ENCODE measurements around the gene AMER2. TPM values are rescaled to one million over a fixed set of nuclear protein-coding genes. Genes with fewer than 3 reads are reported as not detected.

AMER2 gene
- total and polyA plus RNA-seq, 2 donors from 2014 or later: 0.06 TPM; not detected in 1

GRCh38 chr13:25168790-25169189 lies 3.3 kb downstream of the AMER2 start:
- Histone ChIP-seq H3K27me3 (ENCODE audit: control insufficient read depth, insufficient read depth, low read length) (peaks cover 13% of the 10 kb centered on the region), H3K4me1 (ENCODE audit: control insufficient read depth in 2 of 3, insufficient read depth in 2 of 3, low read depth in 1 of 3, low read length in 3 of 3) (peaks cover 0 to 2% (median 0%) of the 10 kb centered on the region in 3 donors), H3K4me3 (ENCODE audit: low read length in 3 of 3) (no peak overlapping the region), H3K9ac (ENCODE audit: low read length in 3 of 3) (no peak overlapping the region), H3K9me3 (ENCODE audit: control insufficient read depth in 2 of 3, insufficient read depth in 1 of 3, low read length in 3 of 3) (no peaks in the 10 kb centered on the region), H3K27ac (ENCODE audit: low read depth in 2 of 2, low read length in 2 of 2) (no peak overlapping the region), H3K36me3 (ENCODE audit: control insufficient read depth in 2 of 3, insufficient read depth in 3 of 3, low read length in 3 of 3) (no peaks in the 10 kb centered on the region)
- no peak for TF ChIP-seq CTCF (IDR thresholded peaks at IDR 0.05; ENCODE audit: borderline replicate concordance, extremely low read depth, insufficient read depth)
- DNase-seq (no peak), FAIRE-seq (no peak)
- intact Hi-C loops (cut with DNase I): no loop called here

DNA sequence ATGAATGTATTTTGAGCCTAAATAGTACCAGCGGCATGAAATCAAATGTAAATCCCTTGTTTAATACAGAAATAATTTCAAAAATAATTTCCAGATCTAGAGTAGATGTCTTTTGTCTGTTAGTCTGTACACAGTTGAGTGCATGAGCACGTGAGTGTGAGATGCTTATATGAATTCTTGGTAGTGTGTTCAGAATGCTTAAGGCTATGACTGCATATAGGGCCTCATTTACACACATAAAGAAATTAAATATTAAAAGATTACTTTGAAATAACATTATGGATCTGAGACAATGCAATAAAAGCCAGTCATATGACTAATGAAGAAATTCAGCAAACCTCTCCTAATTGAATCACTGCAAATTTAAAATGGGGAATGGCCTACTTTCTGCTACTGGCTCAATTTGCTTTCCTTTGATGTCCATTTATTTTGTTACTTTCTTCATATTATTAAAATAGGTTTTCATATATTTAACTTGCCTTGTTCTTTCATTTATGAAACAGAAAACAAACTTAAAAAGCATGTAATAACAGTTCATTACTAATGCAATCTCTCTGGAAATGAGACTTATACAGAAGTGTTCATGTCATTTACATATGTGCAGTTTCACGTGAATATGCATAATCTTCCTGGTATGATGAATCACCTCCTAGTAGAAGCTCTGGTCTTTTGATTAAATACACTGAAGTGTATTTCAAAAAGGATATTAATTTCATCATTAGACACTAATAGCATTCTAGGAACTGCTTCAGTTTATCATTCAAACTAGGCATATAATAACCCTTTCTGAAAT lies 4.5 kb downstream of the AMER2 start:
- H3K27ac ChIP-seq (ENCODE audit: low read depth in 2 of 2, low read length in 2 of 2): no peak overlapping the region
- H3K27me3 ChIP-seq (ENCODE audit: control insufficient read depth, insufficient read depth, low read length): peaks cover 11% of the 10 kb centered on the region
- FAIRE-seq (no peak), DNase-seq (no peak)
- no peak overlapping the region for H3K4me3 ChIP-seq (ENCODE audit: low read length in 3 of 3)
- no peaks in the 10 kb centered on the region for H3K9me3 ChIP-seq (ENCODE audit: control insufficient read depth in 2 of 3, insufficient read depth in 1 of 3, low read length in 3 of 3)
- no peak for TF ChIP-seq CTCF (IDR thresholded peaks at IDR 0.05; ENCODE audit: borderline replicate concordance, extremely low read depth, insufficient read depth)
- H3K36me3 ChIP-seq (ENCODE audit: control insufficient read depth in 2 of 3, insufficient read depth in 3 of 3, low read length in 3 of 3): no peaks in the 10 kb centered on the region
- no peak overlapping the region for H3K9ac ChIP-seq (ENCODE audit: low read length in 3 of 3)
- H3K4me1 ChIP-seq (ENCODE audit: control insufficient read depth in 2 of 3, insufficient read depth in 2 of 3, low read depth in 1 of 3, low read length in 3 of 3): peaks cover 0 to 2% (median 0%) of the 10 kb centered on the region in 3 donors
- intact Hi-C loops (cut with DNase I): no loop called here

DNA sequence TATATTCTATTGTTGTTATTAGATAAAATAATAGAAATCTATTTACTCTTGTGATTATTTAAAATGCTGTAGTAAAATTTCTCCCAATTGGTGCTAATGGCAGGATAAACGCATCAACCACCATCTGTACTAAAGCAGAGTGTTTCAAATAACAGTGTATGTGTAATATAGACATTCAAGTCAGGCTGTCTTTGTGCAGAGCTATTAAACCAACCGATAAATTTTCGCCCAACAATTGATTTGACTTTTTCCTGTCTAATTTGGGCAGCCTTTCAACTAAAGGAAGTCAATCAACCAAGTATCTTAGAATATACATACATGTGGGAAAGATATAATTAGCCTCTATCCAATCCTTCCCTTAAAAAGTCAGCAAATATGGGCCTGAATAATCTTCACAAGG lies 5.8 kb downstream of the AMER2 start:
- no peak for TF ChIP-seq CTCF (IDR thresholded peaks at IDR 0.05; ENCODE audit: borderline replicate concordance, extremely low read depth, insufficient read depth)
- no peaks in the 10 kb centered on the region for H3K36me3 ChIP-seq (ENCODE audit: control insufficient read depth in 2 of 3, insufficient read depth in 3 of 3, low read length in 3 of 3)
- intact Hi-C loops (cut with DNase I): no loop called here
- peaks cover 2% of the 10 kb centered on the region for H3K27me3 ChIP-seq (ENCODE audit: control insufficient read depth, insufficient read depth, low read length)
- no peaks in the 10 kb centered on the region for H3K9me3 ChIP-seq (ENCODE audit: control insufficient read depth in 2 of 3, insufficient read depth in 1 of 3, low read length in 3 of 3)
- H3K4me1 ChIP-seq (ENCODE audit: control insufficient read depth in 2 of 3, insufficient read depth in 2 of 3, low read depth in 1 of 3, low read length in 3 of 3): no peaks in the 10 kb centered on the region
- DNase-seq (no peak), FAIRE-seq (no peak)
- H3K27ac ChIP-seq (ENCODE audit: low read depth in 2 of 2, low read length in 2 of 2): no peak overlapping the region
- H3K4me3 ChIP-seq (ENCODE audit: low read length in 3 of 3): no peak overlapping the region
- H3K9ac ChIP-seq (ENCODE audit: low read length in 3 of 3): no peak overlapping the region
